ENCODE data around the gene PCDHGA11. TPM values are rescaled to one million over a fixed set of nuclear protein-coding genes. Genes with fewer than 3 reads are reported as not detected.
"Not testable (repeated sequence)": the region's sequence is repeated elsewhere in the genome, so short reads cannot be mapped to it uniquely, and the experiment has no call there.

PCDHGA11 gene
- total RNA-seq, 1 donor from 2014 or later = 0.23 TPM

DNA sequence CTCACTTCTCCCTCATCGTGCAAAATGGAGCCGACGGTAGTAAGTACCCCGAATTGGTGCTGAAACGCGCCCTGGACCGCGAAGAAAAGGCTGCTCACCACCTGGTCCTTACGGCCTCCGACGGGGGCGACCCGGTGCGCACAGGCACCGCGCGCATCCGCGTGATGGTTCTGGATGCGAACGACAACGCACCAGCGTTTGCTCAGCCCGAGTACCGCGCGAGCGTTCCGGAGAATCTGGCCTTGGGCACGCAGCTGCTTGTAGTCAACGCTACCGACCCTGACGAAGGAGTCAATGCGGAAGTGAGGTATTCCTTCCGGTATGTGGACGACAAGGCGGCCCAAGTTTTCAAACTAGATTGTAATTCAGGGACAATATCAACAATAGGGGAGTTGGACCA is 10.4 kb downstream of the PCDHGA11 start:
- peak overlapping the region; percentile 78 for H3K4me3 Mint-ChIP-seq
- intact Hi-C loops (cut with micrococcal nuclease) = no loop called here
- H3K27me3 Mint-ChIP-seq = peaks cover 24% of the 10 kb centered on the region
- H3K9me3 Mint-ChIP-seq = peaks cover 9% of the 10 kb centered on the region
- H3K36me3 Mint-ChIP-seq (ENCODE audit: low read depth) = peaks cover 4% of the 10 kb centered on the region
- peak; percentile 62 for DNase-seq
- peaks cover 3% of the 10 kb centered on the region for H3K4me1 Mint-ChIP-seq
- H3K27ac Mint-ChIP-seq = no peak overlapping the region

- H3K4me1 Mint-ChIP-seq; DNase-seq; H3K36me3 Mint-ChIP-seq (ENCODE audit: low read depth); H3K27ac Mint-ChIP-seq; intact Hi-C loops (cut with micrococcal nuclease); H3K9me3 Mint-ChIP-seq: not testable (repeated sequence)
- Mint-ChIP-seq H3K27me3 (peaks cover 26% of the 10 kb centered on the region), H3K4me3 (peak overlapping the region; percentile 51)
Observed at GRCh38 chr5:141432308-141432707, 11.5 kb downstream of the PCDHGA11 start.

GRCh38 chr5:141432726-141433125 is 11.9 kb downstream of the PCDHGA11 start:
- intact Hi-C loops (cut with micrococcal nuclease); H3K27ac Mint-ChIP-seq; H3K4me1 Mint-ChIP-seq; H3K36me3 Mint-ChIP-seq (ENCODE audit: low read depth); H3K4me3 Mint-ChIP-seq; H3K9me3 Mint-ChIP-seq; DNase-seq: not testable (repeated sequence)
- H3K27me3 Mint-ChIP-seq = peaks cover 27% of the 10 kb centered on the region

- Mint-ChIP-seq H3K4me3 (no peak overlapping the region), H3K27ac (no peak overlapping the region)
- intact Hi-C loops (cut with micrococcal nuclease) = no loop called here
Observed at GRCh38 chr5:141434006-141434405, 13.2 kb downstream of the PCDHGA11 start.

DNA sequence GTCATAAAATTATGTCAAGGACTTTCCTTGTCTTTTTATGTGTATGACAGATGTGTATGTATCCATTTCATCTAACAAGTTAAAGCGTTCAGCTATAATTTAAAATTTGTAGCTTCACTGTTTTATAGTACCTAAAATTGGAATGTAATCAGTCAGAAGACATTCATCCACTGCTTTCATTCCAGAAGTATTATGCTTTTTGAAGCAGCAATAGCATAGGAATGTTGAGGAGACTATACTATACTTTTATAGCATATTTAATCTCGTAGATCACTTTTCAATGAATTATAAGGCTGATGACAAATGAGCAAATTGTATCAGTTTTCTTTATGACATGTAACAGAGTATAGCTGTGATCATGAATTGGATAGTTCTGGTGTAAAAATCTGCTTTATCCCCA is 16.4 kb downstream of the PCDHGA11 start:
- H3K4me1 Mint-ChIP-seq = no peaks in the 10 kb centered on the region
- H3K27me3 Mint-ChIP-seq = peaks cover 9% of the 10 kb centered on the region
- no peak for DNase-seq
- no peak overlapping the region for H3K4me3 Mint-ChIP-seq
- H3K36me3 Mint-ChIP-seq (ENCODE audit: low read depth) = no peaks in the 10 kb centered on the region
- peaks cover 2% of the 10 kb centered on the region for H3K9me3 Mint-ChIP-seq
- H3K27ac Mint-ChIP-seq = no peak overlapping the region
- intact Hi-C loops (cut with micrococcal nuclease) = no loop called here

More at GRCh38 chr5:141434006-141434405, 13.2 kb downstream of the PCDHGA11 start:
- Mint-ChIP-seq H3K9me3 (peaks cover 9% of the 10 kb centered on the region), H3K4me1 (peaks cover 3% of the 10 kb centered on the region), H3K27me3 (peaks cover 27% of the 10 kb centered on the region), H3K36me3 (ENCODE audit: low read depth) (peaks cover 4% of the 10 kb centered on the region)
- DNase-seq = no peak

DNA sequence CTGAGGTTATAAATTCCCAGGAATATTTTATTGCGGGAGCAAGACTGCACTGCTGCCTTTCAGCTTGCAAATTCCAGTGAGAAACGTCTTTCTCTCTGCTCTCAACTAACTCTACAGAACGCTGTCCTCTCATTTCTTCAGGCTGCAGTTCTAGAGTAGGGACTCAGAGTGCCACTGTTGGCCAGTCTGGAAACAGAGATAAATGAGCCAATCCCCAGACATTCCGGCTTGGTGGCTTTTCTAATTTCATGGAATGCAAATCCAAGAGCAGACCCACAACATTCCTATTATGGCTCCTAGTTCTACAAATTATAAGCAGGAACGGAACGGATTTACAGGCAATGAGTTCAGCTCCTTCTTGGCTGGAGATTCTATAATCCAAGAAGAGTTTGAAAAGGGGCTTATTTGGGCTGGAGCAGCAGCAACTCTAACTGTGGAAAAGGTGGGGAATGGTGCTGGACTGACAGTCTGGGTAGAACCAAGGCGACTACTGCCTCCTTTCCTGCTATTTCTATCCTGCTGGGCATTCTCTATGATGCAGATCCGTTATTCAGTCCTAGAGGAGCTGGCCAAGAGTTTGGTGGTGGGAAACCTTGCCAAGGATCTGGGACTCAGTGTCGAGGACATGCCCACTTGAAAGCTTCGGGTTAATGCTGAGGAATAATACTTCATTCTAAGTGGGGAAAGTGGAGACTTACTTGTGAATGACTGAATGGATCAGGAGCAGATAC is 18.7 kb downstream of the PCDHGA11 start:
- H3K27ac Mint-ChIP-seq = no peak overlapping the region
- peaks cover 5% of the 10 kb centered on the region for H3K27me3 Mint-ChIP-seq
- no peaks in the 10 kb centered on the region for H3K4me1 Mint-ChIP-seq
- no peaks in the 10 kb centered on the region for H3K36me3 Mint-ChIP-seq (ENCODE audit: low read depth)
- H3K4me3 Mint-ChIP-seq = no peak overlapping the region
- intact Hi-C loops (cut with micrococcal nuclease) = no loop called here
- DNase-seq = no peak
- H3K9me3 Mint-ChIP-seq = peaks cover 4% of the 10 kb centered on the region

DNA sequence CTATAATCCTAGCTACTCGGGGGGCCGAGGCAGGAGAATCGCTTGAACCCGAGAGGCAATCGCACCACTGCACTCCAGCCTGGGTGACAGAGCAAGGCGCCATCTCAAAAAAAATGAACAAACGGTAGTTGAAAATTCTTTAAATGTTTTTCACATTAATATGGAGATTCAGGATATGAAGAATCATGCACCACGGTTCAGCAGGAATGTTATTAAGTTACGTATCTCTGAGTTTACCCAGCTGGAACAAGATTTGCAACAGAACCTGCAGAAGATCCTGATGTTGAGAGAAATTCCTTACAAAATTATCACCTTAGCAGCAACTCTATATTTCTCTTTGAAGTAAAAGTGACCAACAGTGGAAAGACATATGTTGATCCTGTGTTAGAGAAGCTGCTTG is 19.5 kb downstream of the PCDHGA11 start:
- Mint-ChIP-seq H3K4me3 (no peak overlapping the region), H3K27me3 (peaks cover 8% of the 10 kb centered on the region), H3K4me1 (no peaks in the 10 kb centered on the region), H3K9me3 (peaks cover 6% of the 10 kb centered on the region), H3K27ac (no peak overlapping the region), H3K36me3 (ENCODE audit: low read depth) (no peaks in the 10 kb centered on the region)
- intact Hi-C loops (cut with micrococcal nuclease) = no loop called here
- no peak for DNase-seq

DNA sequence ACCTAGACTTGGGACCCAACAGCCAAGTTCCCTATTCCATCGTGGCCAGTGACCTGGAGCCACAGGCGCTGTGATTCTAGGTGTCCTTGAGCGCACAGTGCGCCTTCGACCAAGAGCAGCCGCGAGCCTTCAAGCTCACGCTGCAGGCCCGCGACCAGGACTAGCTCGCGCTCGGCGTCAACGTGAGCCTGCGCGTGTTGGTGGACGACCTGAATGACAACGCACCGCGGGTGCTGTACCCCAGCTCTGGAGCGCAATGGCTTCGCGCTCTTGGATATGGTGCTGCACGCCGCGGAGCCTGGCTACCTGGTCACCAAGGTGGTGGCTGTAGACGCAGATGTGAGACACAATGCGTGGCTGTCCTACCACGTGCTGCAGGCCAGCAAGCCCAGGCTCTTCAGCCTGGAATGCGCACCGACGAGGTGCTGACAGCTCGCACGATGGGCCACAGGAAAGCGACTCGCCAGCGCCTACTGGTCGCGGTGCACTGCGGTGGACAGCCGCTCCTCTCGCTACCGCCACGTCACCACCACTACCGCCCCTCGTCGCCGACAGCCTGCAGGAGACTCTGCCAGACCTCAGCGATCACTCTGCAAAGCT is 20.8 kb downstream of the PCDHGA11 start:
- no peak overlapping the region for H3K27ac Mint-ChIP-seq
- no peak for DNase-seq
- intact Hi-C loops (cut with micrococcal nuclease) = no loop called here
- no peaks in the 10 kb centered on the region for H3K4me1 Mint-ChIP-seq
- no peak overlapping the region for H3K4me3 Mint-ChIP-seq
- no peaks in the 10 kb centered on the region for H3K36me3 Mint-ChIP-seq (ENCODE audit: low read depth)
- peaks cover 9% of the 10 kb centered on the region for H3K27me3 Mint-ChIP-seq
- peaks cover 6% of the 10 kb centered on the region for H3K9me3 Mint-ChIP-seq

DNA sequence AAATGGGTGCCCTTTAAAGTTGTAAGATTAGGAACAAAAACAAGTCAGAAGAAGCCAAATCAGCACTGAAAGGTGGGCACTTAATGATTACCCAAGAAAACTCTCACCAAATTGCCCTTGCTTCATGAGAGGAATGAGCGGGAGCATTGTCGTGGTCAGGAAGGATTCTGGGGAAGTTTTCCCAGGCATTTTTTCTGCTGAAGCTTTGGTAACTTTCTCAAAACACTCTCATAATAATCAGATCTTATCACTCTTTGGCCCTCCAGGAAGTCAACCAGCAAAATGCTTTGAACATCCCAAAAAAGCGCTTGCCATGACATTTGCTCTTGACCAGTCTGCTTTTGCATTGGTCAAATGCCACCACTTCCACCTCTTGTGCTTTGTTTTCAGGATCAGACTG is 44.5 kb downstream of the PCDHGA11 start:
- intact Hi-C loops (cut with micrococcal nuclease) = no loop called here
- Mint-ChIP-seq H3K4me3 (no peak overlapping the region), H3K27me3 (peaks cover 7% of the 10 kb centered on the region), H3K9me3 (peaks cover 4% of the 10 kb centered on the region), H3K4me1 (no peaks in the 10 kb centered on the region), H3K27ac (no peak overlapping the region), H3K36me3 (ENCODE audit: low read depth) (no peaks in the 10 kb centered on the region)
- no peak for DNase-seq

Other genes with a start within 250 kb of the PCDHGA11 start
- gene PCDHB7, start 248.4 kb upstream of the PCDHGA11 start, total RNA-seq = not detected in 2 replicates
- gene PCDHB8, start 243.3 kb upstream of the PCDHGA11 start, total RNA-seq = not detected in 2 replicates
- not detected in 2 replicates for gene PCDHB16, start 238.7 kb upstream of the PCDHGA11 start, total RNA-seq
- gene PCDHB9, start 233.9 kb upstream of the PCDHGA11 start, total RNA-seq = not detected in 2 replicates
- gene PCDHB10, start 228.7 kb upstream of the PCDHGA11 start, total RNA-seq = not detected in 2 replicates
- not detected in 2 replicates for gene PCDHB11, start 221.4 kb upstream of the PCDHGA11 start, total RNA-seq
- not detected in 2 replicates for gene PCDHB12, start 212.3 kb upstream of the PCDHGA11 start, total RNA-seq
- 0.05 TPM in 1 of 2 replicates, not detected in the other for gene PCDHB13, start 207.1 kb upstream of the PCDHGA11 start, total RNA-seq
- not detected in 2 replicates for gene PCDHB14, start 197.7 kb upstream of the PCDHGA11 start, total RNA-seq
- gene PCDHB15, start 175.7 kb upstream of the PCDHGA11 start, total RNA-seq = not detected in 2 replicates
- 0.14 and 0.23 TPM in 2 replicates for gene SLC25A2, start 117.0 kb upstream of the PCDHGA11 start, total RNA-seq
- gene TAF7, start 100.3 kb upstream of the PCDHGA11 start, total RNA-seq = 71.5 and 75.0 TPM in 2 replicates
- 0.07 and 0.09 TPM in 2 replicates for gene PCDHGA1, start 90.5 kb upstream of the PCDHGA11 start, total RNA-seq
- gene PCDHGA2, start 82.3 kb upstream of the PCDHGA11 start, total RNA-seq = 0.07 and 0.12 TPM in 2 replicates
- 0.14 and 0.19 TPM in 2 replicates for gene PCDHGA3, start 77.2 kb upstream of the PCDHGA11 start, total RNA-seq
- gene PCDHGB1, start 71.0 kb upstream of the PCDHGA11 start, total RNA-seq = 0.14 and 0.19 TPM in 2 replicates
- 0.33 and 0.37 TPM in 2 replicates for gene PCDHGA4, start 66.0 kb upstream of the PCDHGA11 start, total RNA-seq
- 0.63 and 0.97 TPM in 2 replicates for gene PCDHGB2, start 61.1 kb upstream of the PCDHGA11 start, total RNA-seq
- gene PCDHGA5, start 56.9 kb upstream of the PCDHGA11 start, total RNA-seq = 0.19 and 0.51 TPM in 2 replicates
- 0.40 and 0.49 TPM in 2 replicates for gene PCDHGB3, start 50.8 kb upstream of the PCDHGA11 start, total RNA-seq
- 0.31 and 0.54 TPM in 2 replicates for gene PCDHGA6, start 47.2 kb upstream of the PCDHGA11 start, total RNA-seq
- 0.05 and 0.23 TPM in 2 replicates for gene PCDHGA7, start 38.3 kb upstream of the PCDHGA11 start, total RNA-seq
- gene PCDHGB4, start 33.4 kb upstream of the PCDHGA11 start, total RNA-seq = 0.21 TPM in 2 replicates
- 0.02 and 0.09 TPM in 2 replicates for gene PCDHGA8, start 28.4 kb upstream of the PCDHGA11 start, total RNA-seq
- gene PCDHGB5, start 23.1 kb upstream of the PCDHGA11 start, total RNA-seq = 0.43 and 0.47 TPM in 2 replicates
- gene PCDHGA9, start 18.3 kb upstream of the PCDHGA11 start, total RNA-seq = 0.33 and 0.44 TPM in 2 replicates
- gene PCDHGB6, start 13.0 kb upstream of the PCDHGA11 start, total RNA-seq = 0.09 and 0.14 TPM in 2 replicates
- gene PCDHGA10, start 8.1 kb upstream of the PCDHGA11 start, total RNA-seq = 0.07 and 0.21 TPM in 2 replicates
- 0.12 and 0.17 TPM in 2 replicates for gene PCDHGB7, start 3.4 kb upstream of the PCDHGA11 start, total RNA-seq
- 0.12 and 0.16 TPM in 2 replicates for gene PCDHGA12, start 9.5 kb downstream of the PCDHGA11 start, total RNA-seq
- gene PCDHGC3, start 54.9 kb downstream of the PCDHGA11 start, total RNA-seq = 0.24 and 0.58 TPM in 2 replicates
- gene PCDHGC4, start 64.0 kb downstream of the PCDHGA11 start, total RNA-seq = not detected in 2 replicates
- gene PCDHGC5, start 68.0 kb downstream of the PCDHGA11 start, total RNA-seq = not detected in 2 replicates
- gene DIAPH1, start 197.9 kb downstream of the PCDHGA11 start, total RNA-seq = 225 and 232 TPM in 2 replicates
- 88.1 and 92.3 TPM in 2 replicates for gene HDAC3, start 215.8 kb downstream of the PCDHGA11 start, total RNA-seq
- 24.1 TPM in 2 replicates for gene RELL2, start 215.9 kb downstream of the PCDHGA11 start, total RNA-seq
- 33.1 and 34.5 TPM in 2 replicates for gene FCHSD1, start 230.4 kb downstream of the PCDHGA11 start, total RNA-seq